EL (cell line): ENCODE measurements around the gene TAS1R3.
A peak's percentile ranks its signal among the peaks of the same experiment; 100 is the strongest.

Experiments
- DNase-seq: peaks from one replicate; pipeline ENCODE4 v3.0.0-alpha.2; 2016

TAS1R3 gene

GRCh38 chr1:1371746-1372711 is 40.9 kb downstream of the TAS1R3 start:
- DNase-seq, result peak; percentile 61

GRCh38 chr1:1373051-1373814 is 42.2 kb downstream of the TAS1R3 start:
- DNase-seq, result no peak

- no peak for DNase-seq
Measured at GRCh38 chr1:1373815-1374588, 42.9 kb downstream of the TAS1R3 start.

- DNase-seq, result no peak
Measured at GRCh38 chr1:1374589-1374928, 43.5 kb downstream of the TAS1R3 start.

GRCh38 chr1:1374929-1375662 is 44.0 kb downstream of the TAS1R3 start, which contains the start of gene AURKAIP1:
TSS of gene AURKAIP1 (minus strand) at chr1:1375207. CDS start at chr1:1374756, 451 bp downstream.
- DNase-seq, result peak; percentile 100

GRCh38 chr1:1376551-1377226 is 45.6 kb downstream of the TAS1R3 start:
- DNase-seq, result no peak

GRCh38 chr1:1377540-1378205 is 46.6 kb downstream of the TAS1R3 start:
- DNase-seq, result no peak

GRCh38 chr1:1380860-1381259 is 49.8 kb downstream of the TAS1R3 start:
- DNase-seq, result no peak

- no peak for DNase-seq
Measured at GRCh38 chr1:1381294-1381693, 50.2 kb downstream of the TAS1R3 start.
